ENCODE results near the gene ATF7. TPM values are rescaled to one million over a fixed set of nuclear protein-coding genes. Genes with fewer than 3 reads are reported as not detected.

ATF7 gene
- total and polyA plus RNA-seq, 2 of the 13 experiments (the other 11 are each of a cell fraction or from before 2014, with no cell fraction given), result 9.6 to 16.2 TPM

DNA sequence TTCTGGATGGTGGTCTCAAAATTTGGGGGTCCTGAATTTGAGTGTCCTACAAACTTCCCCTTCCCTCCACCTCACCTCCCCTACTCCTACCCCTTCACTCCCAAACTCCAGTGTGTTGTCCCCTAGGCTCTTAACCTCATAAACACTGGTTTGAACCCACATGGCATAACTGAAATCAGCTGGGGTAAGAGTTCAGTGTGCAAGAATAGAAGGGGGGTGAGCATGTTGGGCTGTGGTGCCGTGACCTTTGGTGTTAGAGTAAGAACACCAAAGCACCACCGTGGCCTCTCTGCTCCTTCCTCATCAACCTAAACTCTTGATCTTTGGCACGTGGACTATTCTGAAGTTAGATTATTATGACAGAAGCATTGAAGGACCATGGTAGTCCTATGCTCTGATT is 163.2 kb downstream of the ATF7 start (continued):
- TF ChIP-seq, protein P1, sequence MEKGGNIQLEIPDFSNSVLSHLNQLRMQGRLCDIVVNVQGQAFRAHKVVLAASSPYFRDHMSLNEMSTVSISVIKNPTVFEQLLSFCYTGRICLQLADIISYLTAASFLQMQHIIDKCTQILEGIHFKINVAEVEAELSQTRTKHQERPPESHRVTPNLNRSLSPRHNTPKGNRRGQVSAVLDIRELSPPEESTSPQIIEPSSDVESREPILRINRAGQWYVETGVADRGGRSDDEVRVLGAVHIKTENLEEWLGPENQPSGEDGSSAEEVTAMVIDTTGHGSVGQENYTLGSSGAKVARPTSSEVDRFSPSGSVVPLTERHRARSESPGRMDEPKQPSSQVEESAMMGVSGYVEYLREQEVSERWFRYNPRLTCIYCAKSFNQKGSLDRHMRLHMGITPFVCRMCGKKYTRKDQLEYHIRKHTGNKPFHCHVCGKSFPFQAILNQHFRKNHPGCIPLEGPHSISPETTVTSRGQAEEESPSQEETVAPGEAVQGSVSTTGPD (CRISPR knock-in tag; IDR thresholded peaks at IDR 0.05), result 0 out of 2 replicates have a peak, but pooled peaks have one; percentile 30
- no peak for TF ChIP-seq POGZ (CRISPR knock-in tag; IDR thresholded peaks at IDR 0.05)

DNA sequence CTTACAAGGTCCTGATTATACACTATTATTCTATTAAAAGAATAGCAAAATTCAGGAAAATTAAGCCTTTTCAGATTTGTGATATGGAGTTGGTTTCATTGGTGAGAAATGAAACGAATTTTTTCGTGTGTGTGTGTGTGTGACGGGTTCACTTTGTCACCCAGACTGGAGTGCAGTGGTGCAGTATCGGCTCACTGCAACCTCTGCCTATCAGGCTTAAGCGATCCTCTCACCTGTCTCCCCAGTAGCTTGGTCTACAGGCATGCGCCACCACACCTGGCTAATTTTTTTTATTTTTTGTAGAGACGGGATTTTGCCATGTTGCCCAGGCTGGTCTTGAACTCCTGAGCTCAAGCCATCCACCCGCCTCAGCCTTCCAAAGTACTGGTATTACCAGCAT is 164.6 kb downstream of the ATF7 start:
- in situ Hi-C loops (cut with HindIII; ENCODE audit: extremely low pct_ligation_motif_present, low pct_unique_long_range_greater_than_20kb), result no loop called here
- FAIRE-seq (no peak), DNase-seq (ENCODE audit: low spot score) (no peak), ATAC-seq (no peak)
- H3K4me3 ChIP-seq (replicated peaks in 1 of 3; ENCODE audit: insufficient read depth in 1 of 3, low read depth in 2 of 3, low read length in 3 of 3), result no peak overlapping the region
- 94% methylated on average over 8 of the region's 8 CpGs for WGBS (ENCODE audit: low lambda C conversion rate)
- BruUV-seq (replicated peaks), result no TSS peak
- H3K27me3 ChIP-seq (ENCODE audit: control insufficient read depth in 1 of 2, insufficient read depth in 2 of 2, low read length in 2 of 2), result no peaks in the 10 kb centered on the region
- peaks cover 57% of the 10 kb centered on the region for H3K4me1 ChIP-seq (ENCODE audit: insufficient read depth, low read length)
- no peaks in the 10 kb centered on the region for H3K9me3 ChIP-seq (ENCODE audit: low read length)
- H3K27ac ChIP-seq (ENCODE audit: extremely low read length, insufficient read depth, low read length), result no peak overlapping the region
- no peak overlapping the region for H3K9ac ChIP-seq (ENCODE audit: insufficient read depth, low read depth, low read length)
- POLR2A ChIA-PET, result interaction anchor here (1.2 to 1.8 kb wide), 2 partner anchors 8 to 39 kb away, joined by 4 to 8 read pairs; partner anchors contain the start of genes MAP3K12 and TARBP2
- CTCF ChIA-PET (ENCODE audit: low intra/inter-chr PET ratio, low total read pairs), result no interaction called here
- no peak for TF ChIP-seq ZNF83 (CRISPR knock-in tag; IDR thresholded peaks at IDR 0.05; ENCODE audit: borderline replicate concordance)
- no peak for TF ChIP-seq CHD2 (IDR thresholded peaks at IDR 0.05; ENCODE audit: low read depth, low read length)
- no peak for TF ChIP-seq ZNF713 (CRISPR knock-in tag; IDR thresholded peaks at IDR 0.05)
- TF ChIP-seq, protein P2, sequence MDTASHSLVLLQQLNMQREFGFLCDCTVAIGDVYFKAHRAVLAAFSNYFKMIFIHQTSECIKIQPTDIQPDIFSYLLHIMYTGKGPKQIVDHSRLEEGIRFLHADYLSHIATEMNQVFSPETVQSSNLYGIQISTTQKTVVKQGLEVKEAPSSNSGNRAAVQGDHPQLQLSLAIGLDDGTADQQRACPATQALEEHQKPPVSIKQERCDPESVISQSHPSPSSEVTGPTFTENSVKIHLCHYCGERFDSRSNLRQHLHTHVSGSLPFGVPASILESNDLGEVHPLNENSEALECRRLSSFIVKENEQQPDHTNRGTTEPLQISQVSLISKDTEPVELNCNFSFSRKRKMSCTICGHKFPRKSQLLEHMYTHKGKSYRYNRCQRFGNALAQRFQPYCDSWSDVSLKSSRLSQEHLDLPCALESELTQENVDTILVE (CRISPR knock-in tag; IDR thresholded peaks at IDR 0.05), result no peak
- no peak for TF ChIP-seq KLF15 (CRISPR knock-in tag; IDR thresholded peaks at IDR 0.05; ENCODE audit: borderline replicate concordance)
- no peak for TF ChIP-seq SALL1 (CRISPR knock-in tag; IDR thresholded peaks at IDR 0.05)
- TF ChIP-seq ZFY (CRISPR knock-in tag; IDR thresholded peaks at IDR 0.05), result no peak
- no peak for TF ChIP-seq SALL2 (CRISPR knock-in tag; IDR thresholded peaks at IDR 0.05)
- TF ChIP-seq, protein P3, sequence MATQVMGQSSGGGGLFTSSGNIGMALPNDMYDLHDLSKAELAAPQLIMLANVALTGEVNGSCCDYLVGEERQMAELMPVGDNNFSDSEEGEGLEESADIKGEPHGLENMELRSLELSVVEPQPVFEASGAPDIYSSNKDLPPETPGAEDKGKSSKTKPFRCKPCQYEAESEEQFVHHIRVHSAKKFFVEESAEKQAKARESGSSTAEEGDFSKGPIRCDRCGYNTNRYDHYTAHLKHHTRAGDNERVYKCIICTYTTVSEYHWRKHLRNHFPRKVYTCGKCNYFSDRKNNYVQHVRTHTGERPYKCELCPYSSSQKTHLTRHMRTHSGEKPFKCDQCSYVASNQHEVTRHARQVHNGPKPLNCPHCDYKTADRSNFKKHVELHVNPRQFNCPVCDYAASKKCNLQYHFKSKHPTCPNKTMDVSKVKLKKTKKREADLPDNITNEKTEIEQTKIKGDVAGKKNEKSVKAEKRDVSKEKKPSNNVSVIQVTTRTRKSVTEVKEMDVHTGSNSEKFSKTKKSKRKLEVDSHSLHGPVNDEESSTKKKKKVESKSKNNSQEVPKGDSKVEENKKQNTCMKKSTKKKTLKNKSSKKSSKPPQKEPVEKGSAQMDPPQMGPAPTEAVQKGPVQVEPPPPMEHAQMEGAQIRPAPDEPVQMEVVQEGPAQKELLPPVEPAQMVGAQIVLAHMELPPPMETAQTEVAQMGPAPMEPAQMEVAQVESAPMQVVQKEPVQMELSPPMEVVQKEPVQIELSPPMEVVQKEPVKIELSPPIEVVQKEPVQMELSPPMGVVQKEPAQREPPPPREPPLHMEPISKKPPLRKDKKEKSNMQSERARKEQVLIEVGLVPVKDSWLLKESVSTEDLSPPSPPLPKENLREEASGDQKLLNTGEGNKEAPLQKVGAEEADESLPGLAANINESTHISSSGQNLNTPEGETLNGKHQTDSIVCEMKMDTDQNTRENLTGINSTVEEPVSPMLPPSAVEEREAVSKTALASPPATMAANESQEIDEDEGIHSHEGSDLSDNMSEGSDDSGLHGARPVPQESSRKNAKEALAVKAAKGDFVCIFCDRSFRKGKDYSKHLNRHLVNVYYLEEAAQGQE (IDR thresholded peaks at IDR 0.05; ENCODE audit: borderline replicate concordance in 1 of 2, low read depth in 1 of 2, low read length in 2 of 2), result no peak
- no peak for TF ChIP-seq CREB1 (IDR thresholded peaks at IDR 0.05)
- no peak for TF ChIP-seq CREB1 (CRISPR knock-in tag; IDR thresholded peaks at IDR 0.05)
- intact Hi-C loops (cut with micrococcal nuclease; ENCODE audit: unreplicated experiment), result no loop called here
- H4K20me1 ChIP-seq (ENCODE audit: insufficient read depth, low read length), result peaks cover 78% of the 10 kb centered on the region
- H3K79me2 ChIP-seq (ENCODE audit: insufficient read depth, low read length), result peaks cover 71% of the 10 kb centered on the region
- no peak overlapping the region for H3K4me2 ChIP-seq (ENCODE audit: low read depth, low read length)
- H3K36me3 ChIP-seq (replicated peaks in 1 of 2; ENCODE audit: control insufficient read depth in 1 of 2, insufficient read depth in 2 of 2, low read length in 2 of 2), result peaks cover 35 to 98% of the 10 kb centered on the region in 2 experiments
- H2AFZ ChIP-seq (ENCODE audit: low read length), result no peak overlapping the region

Data from HepG2 (cell line).